Measurements from ENCODE around the gene ELOVL6. TPM values are rescaled to one million over a fixed set of nuclear protein-coding genes. Genes with fewer than 3 reads are reported as not detected.

Gene ELOVL6
- total RNA-seq, 1 experiment from 2014 or later, result 38.7 TPM

GRCh38 chr4:110033355-110034025 is 164.9 kb downstream of the ELOVL6 start:
- Histone ChIP-seq H3K27ac (ENCODE audit: low read depth, low read length) (no peak overlapping the region), H3K36me3 (ENCODE audit: control insufficient read depth in 1 of 2, insufficient read depth in 2 of 2, low read length in 2 of 2) (no peaks in the 10 kb centered on the region), H4K20me1 (ENCODE audit: insufficient read depth) (no peaks in the 10 kb centered on the region), H3K4me1 (ENCODE audit: control insufficient read depth in 1 of 2, insufficient read depth in 2 of 2, low read length in 2 of 2) (no peaks in the 10 kb centered on the region), H3K79me2 (ENCODE audit: insufficient read depth, low read length) (no peaks in the 10 kb centered on the region), H3K9me3 (ENCODE audit: control insufficient read depth in 1 of 2, insufficient read depth in 1 of 2, low read depth in 1 of 2, low read length in 2 of 2) (no peaks in the 10 kb centered on the region), H3K9me2 (ENCODE audit: insufficient read depth) (no peaks in the 10 kb centered on the region), H3K4me2 (ENCODE audit: low read length) (no peak overlapping the region), H2AFZ (ENCODE audit: low read depth, low read length, poor library complexity, severe bottlenecking) (no peak overlapping the region), H3K27me3 (ENCODE audit: insufficient read depth, low read length) (no peaks in the 10 kb centered on the region), H3K9ac (ENCODE audit: low read length) (no peak overlapping the region), H3K4me3 (replicated peaks in 1 of 2; ENCODE audit: low read depth in 1 of 2, low read length in 2 of 2) (no peak overlapping the region)
- ATAC-seq (no peak), DNase-seq (ENCODE audit: low read depth, low spot score) (no peak)
- POLR2A ChIA-PET, result no interaction called here
- intact Hi-C loops (cut with micrococcal nuclease), result no loop called here
- RAD21 ChIA-PET (ENCODE audit: low non-redundant PET in 1 of 2, low total read pairs in 2 of 2, uncharacterized antibody in 2 of 2, unreplicated experiment in 2 of 2), result no interaction called here
- CTCF ChIA-PET, result interaction anchor here (2.3 kb wide), 1 partner anchor 16 kb away, joined by 7 read pairs; no protein-coding TSS in a partner anchor
- no TSS peak for BruUV-seq (replicated peaks)
- no peak for TF ChIP-seq SRF (IDR thresholded peaks at IDR 0.05; ENCODE audit: low read depth)
- no peak for TF ChIP-seq POLR2A (IDR thresholded peaks at IDR 0.05; ENCODE audit: borderline replicate concordance, extremely low read depth, insufficient read depth, insufficient read length)
- no peak for TF ChIP-seq POLR2AphosphoS5 (IDR thresholded peaks at IDR 0.05; ENCODE audit: low read depth, low read length)
- no peak for TF ChIP-seq ELF1 (IDR thresholded peaks at IDR 0.05; ENCODE audit: borderline replicate concordance, low read depth)
- TF ChIP-seq ATF3 (IDR thresholded peaks at IDR 0.05), result no peak
- TF ChIP-seq EGR1 (IDR thresholded peaks at IDR 0.05; ENCODE audit: low read depth), result no peak
- no peak for TF ChIP-seq EZH2 (IDR thresholded peaks at IDR 0.05)

GRCh38 chr4:110032603-110033002 is 165.8 kb downstream of the ELOVL6 start:
- ATAC-seq (no peak), DNase-seq (ENCODE audit: low read depth, low spot score) (no peak)
- no peaks in the 10 kb centered on the region for H4K20me1 ChIP-seq (ENCODE audit: insufficient read depth)
- no peaks in the 10 kb centered on the region for H3K36me3 ChIP-seq (ENCODE audit: control insufficient read depth in 1 of 2, insufficient read depth in 2 of 2, low read length in 2 of 2)
- BruUV-seq (replicated peaks), result no TSS peak
- no peak overlapping the region for H3K4me2 ChIP-seq (ENCODE audit: low read length)
- intact Hi-C loops (cut with micrococcal nuclease), result no loop called here
- no peak overlapping the region for H3K27ac ChIP-seq (ENCODE audit: low read depth, low read length)
- no peak overlapping the region for H3K9ac ChIP-seq (ENCODE audit: low read length)
- POLR2A ChIA-PET, result no interaction called here
- no peak overlapping the region for H3K4me3 ChIP-seq (replicated peaks in 1 of 2; ENCODE audit: low read depth in 1 of 2, low read length in 2 of 2)
- H3K9me2 ChIP-seq (ENCODE audit: insufficient read depth), result no peaks in the 10 kb centered on the region
- H3K4me1 ChIP-seq (ENCODE audit: control insufficient read depth in 1 of 2, insufficient read depth in 2 of 2, low read length in 2 of 2), result no peaks in the 10 kb centered on the region
- RAD21 ChIA-PET (ENCODE audit: low non-redundant PET in 1 of 2, low total read pairs in 2 of 2, uncharacterized antibody in 2 of 2, unreplicated experiment in 2 of 2), result no interaction called here
- H3K27me3 ChIP-seq (ENCODE audit: insufficient read depth, low read length), result no peaks in the 10 kb centered on the region
- H3K79me2 ChIP-seq (ENCODE audit: insufficient read depth, low read length), result no peaks in the 10 kb centered on the region
- CTCF ChIA-PET, result interaction anchor here (1.0 kb wide), 1 partner anchor 17 kb away, joined by 3 read pairs; no protein-coding TSS in a partner anchor
- H3K9me3 ChIP-seq (ENCODE audit: control insufficient read depth in 1 of 2, insufficient read depth in 1 of 2, low read depth in 1 of 2, low read length in 2 of 2), result no peaks in the 10 kb centered on the region
- no peak overlapping the region for H2AFZ ChIP-seq (ENCODE audit: low read depth, low read length, poor library complexity, severe bottlenecking)
- TF ChIP-seq FOSL1 (IDR thresholded peaks at IDR 0.05; ENCODE audit: low read depth) (no peak), CTCF (IDR thresholded peaks at IDR 0.05 in 2 of 3, conservative IDR thresholded peaks at IDR 0.05 in 1 of 3; ENCODE audit: borderline replicate concordance in 1 of 3, insufficient read depth in 1 of 3, low read depth in 2 of 3, low read length in 2 of 3) (no peak), ELF1 (IDR thresholded peaks at IDR 0.05; ENCODE audit: borderline replicate concordance, low read depth) (no peak), EGR1 (IDR thresholded peaks at IDR 0.05; ENCODE audit: low read depth) (no peak), TCF7L2 (IDR thresholded peaks at IDR 0.05; ENCODE audit: borderline replicate concordance, extremely low read depth, insufficient read depth, insufficient read length) (no peak), CEBPB (IDR thresholded peaks at IDR 0.05; ENCODE audit: low read depth) (no peak), ZNF274 (IDR thresholded peaks at IDR 0.05; ENCODE audit: low read depth, low read length) (no peak), RAD21 (IDR thresholded peaks at IDR 0.05; ENCODE audit: low read depth) (no peak), EZH2phosphoT487 (IDR thresholded peaks at IDR 0.05; ENCODE audit: borderline replicate concordance) (no peak), SP1 (IDR thresholded peaks at IDR 0.05; ENCODE audit: low read depth) (no peak), ZBTB33 (IDR thresholded peaks at IDR 0.05; ENCODE audit: extremely low read depth, insufficient replicate concordance, low read length) (no peak), JUND (IDR thresholded peaks at IDR 0.05) (no peak), ZFX (IDR thresholded peaks at IDR 0.05) (no peak), POLR2AphosphoS5 (IDR thresholded peaks at IDR 0.05; ENCODE audit: low read depth, low read length) (no peak)
